ENCODE data around the gene EFCAB6.

EFCAB6 gene

GRCh38 chr22:43526946-43527345 is 285.2 kb downstream of the EFCAB6 start:
- DNase-seq, result no peak

- no peak for DNase-seq
Measured at GRCh38 chr22:43526117-43526655, 285.9 kb downstream of the EFCAB6 start.

- DNase-seq, result no peak
Measured at GRCh38 chr22:43521716-43522115, 290.4 kb downstream of the EFCAB6 start.

DNA sequence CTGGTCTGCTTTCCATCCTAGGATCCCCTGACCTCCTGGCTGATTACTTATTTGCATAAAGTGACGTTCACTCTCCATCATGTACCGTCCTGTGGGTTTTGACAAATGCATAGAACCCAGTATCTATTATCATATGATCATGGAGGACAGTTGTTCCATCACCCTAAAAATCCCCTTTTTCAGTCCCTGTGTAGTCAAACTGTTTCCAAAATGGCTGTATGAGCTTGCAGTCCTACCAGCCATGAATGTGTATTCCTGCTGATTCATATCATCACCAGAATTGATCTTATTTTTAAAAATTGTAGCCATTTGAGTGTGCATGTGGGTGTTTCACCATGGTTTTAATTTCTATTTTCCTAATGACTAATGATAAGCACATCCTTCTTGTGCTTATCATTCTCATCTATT is 291.5 kb downstream of the EFCAB6 start:
- DNase-seq, result no peak

DNA sequence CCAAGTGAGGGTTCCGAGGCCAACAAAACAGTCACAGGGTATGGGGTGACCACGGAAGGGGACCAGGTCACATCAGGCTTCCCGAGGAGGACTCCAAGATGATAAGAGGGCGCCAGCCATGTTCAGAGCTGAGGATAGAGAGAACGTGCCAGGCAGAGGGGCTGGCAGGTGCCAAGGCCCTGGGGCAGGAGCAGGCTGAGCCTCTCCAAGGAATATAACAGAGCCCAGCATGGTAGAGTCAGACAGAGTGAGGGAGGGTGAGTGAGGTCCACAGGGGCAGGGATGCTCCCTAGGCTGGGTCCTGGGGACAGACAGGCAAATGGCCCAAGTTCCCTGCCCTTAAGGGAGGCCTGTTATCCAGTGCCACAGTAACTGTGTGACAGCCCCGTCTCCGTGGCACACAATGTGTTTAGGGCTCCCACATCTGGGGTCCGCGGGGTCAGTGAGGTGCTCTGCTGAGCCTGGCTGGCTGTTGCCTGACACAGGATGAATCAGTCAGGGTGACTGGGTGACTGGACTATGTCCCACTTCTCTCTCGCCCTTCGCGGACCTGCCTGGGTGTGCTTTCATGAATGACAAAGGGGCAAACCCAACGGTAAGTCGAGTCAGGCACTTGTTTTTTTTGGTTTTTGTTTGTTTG is 295.0 kb downstream of the EFCAB6 start:
- no peak for DNase-seq

DNA sequence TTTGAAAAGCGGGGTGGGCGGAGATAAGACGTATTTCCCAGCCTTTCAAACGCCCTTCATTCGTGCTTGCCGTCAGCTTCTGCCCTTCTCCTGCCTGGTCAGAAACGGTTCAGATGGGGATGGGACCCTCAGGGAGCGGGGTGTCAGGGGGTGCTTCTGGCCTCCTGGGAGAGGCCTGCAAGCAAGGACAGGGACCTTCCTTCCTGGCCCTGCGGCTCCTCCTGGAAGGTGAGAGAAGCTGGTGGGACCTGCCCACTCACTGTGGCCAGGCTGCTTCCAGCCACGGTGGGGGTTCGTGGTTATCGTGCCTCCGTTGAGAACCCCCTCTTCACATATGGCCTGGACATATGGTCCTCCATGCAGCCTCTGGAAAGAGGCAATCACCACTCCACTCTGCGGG is 295.7 kb downstream of the EFCAB6 start:
- no peak for DNase-seq

DNA sequence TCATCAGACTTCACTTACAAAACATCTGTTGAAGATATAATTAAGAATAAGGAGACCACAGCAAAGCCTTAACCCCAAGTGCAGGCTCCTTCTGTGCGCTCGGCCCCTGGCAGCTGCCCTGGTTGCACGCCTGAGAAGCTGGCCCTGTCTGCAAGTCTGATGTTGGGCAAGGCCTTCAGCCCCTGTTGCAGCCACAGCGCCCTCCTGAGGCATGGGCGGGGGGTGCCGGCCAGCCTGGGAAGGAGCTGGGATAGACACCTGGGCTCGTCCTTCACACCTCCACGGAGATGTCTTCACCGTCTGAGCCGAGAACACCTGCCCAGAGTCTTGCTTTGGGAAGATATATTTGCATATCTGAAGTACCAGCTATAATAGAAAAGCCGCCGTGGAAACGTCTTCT is 296.2 kb downstream of the EFCAB6 start:
- DNase-seq, result no peak

GRCh38 chr22:43515411-43515810 is 296.7 kb downstream of the EFCAB6 start:
- no peak for DNase-seq

GRCh38 chr22:43514476-43515157 is 297.5 kb downstream of the EFCAB6 start:
- no peak for DNase-seq

- no peak for DNase-seq
Measured at GRCh38 chr22:43512279-43512678, 299.8 kb downstream of the EFCAB6 start.

DNA sequence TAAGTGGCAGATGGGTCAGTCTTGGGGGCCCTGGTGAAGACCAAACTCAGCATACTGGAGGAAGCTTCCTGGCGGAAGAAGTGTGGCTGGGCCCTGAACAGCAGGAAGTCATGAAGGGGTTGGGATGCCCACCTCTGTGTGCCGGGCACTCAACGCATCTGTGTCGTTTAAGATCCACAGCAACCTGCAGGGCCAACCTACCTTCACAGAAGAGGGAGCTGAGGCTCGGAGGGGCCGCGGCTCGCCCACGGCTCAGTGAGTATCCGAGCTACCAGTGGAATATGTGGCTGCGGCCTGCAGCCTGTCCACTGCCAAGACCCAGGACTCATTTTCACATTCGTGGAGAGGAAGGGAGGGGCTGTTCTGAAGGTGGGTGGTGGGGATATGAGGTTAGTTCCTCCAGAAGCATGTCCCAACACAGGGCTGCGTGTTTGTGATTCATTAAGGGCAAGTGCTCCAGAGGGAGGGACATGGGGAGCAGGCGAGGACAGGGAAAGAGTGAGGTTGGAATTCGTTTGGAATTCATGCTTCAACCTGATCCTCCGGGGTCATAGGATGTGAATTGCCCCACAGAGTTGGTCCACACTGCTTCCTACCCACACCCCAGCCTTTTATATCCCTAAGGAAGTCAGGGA is 300.7 kb downstream of the EFCAB6 start:
- no peak for DNase-seq

- no peak for DNase-seq
Measured at GRCh38 chr22:43510281-43511070, 301.6 kb downstream of the EFCAB6 start.

DNA sequence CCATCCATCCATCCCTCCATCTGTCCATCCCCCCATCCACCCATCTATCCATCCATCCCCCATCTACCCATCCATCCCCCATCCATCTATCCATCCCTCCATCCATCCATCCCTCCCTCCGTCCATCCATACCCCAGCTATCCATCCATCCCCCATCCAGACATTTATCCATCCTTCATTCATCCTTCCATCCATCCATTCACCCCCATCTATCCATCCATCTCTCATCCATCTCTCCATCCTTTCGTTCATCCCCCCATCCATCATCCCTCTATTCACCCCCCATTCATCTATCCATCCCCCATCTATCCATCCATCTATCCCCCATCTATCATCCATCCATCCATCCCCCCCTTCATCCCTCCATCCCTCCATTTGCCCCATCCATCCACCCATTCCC is 302.8 kb downstream of the EFCAB6 start:
- DNase-seq, result no peak

GRCh38 chr22:43508489-43508888 is 303.6 kb downstream of the EFCAB6 start:
- no peak for DNase-seq

GRCh38 chr22:43507235-43507634 is 304.9 kb downstream of the EFCAB6 start:
- no peak for DNase-seq

- DNase-seq, result no peak
Measured at GRCh38 chr22:43506487-43506886, 305.6 kb downstream of the EFCAB6 start.

DNA sequence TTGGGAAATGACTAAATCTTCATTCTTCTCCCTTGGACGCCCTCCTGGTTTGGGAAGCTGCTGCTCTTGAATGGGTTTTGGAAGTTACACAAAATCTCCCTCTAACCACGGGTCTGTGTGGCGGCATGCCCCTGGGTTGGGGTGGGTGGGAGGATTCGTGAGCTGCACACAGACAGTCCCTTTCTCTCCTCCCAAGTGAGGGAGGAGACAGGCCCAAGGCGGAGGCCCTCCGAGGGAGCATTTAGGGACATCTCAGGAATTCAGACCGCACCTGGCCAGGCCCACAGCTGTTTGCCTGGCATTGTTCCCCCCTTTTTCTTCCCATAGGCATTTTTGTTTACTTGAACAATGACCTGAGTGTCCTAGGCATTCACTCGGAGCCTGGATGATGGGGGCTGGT is 306.2 kb downstream of the EFCAB6 start:
- no peak for DNase-seq

- DNase-seq, result no peak
Measured at GRCh38 chr22:43505423-43505822, 306.7 kb downstream of the EFCAB6 start.

DNA sequence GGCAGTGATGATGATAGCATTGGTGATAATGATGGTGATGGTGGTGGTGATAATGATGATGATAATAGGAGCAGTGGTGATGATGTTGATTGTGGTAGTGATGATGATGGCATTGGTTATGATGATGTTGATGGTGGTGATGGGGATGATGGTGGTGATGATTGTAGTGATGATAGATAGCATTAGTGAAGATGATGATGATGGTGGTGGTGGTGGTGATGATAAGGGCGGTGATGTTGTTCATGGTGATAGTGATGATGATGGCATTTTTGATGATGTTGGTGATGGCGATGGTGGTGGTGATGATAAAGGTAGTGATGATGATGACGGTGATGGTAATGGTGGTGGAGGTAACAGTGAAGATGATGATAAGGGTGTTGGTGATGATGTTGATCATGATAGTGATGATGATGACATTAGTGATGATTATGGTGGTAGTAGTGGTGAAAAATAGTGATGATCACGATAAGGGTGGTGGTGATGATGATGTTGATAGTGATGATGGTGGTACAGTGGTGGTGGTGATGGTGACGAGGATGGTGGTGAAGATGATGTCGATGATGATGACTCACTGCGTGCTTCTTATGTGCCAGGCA is 307.3 kb downstream of the EFCAB6 start:
- DNase-seq, result no peak

- no peak for DNase-seq
Measured at GRCh38 chr22:43504068-43504467, 308.0 kb downstream of the EFCAB6 start.

DNA sequence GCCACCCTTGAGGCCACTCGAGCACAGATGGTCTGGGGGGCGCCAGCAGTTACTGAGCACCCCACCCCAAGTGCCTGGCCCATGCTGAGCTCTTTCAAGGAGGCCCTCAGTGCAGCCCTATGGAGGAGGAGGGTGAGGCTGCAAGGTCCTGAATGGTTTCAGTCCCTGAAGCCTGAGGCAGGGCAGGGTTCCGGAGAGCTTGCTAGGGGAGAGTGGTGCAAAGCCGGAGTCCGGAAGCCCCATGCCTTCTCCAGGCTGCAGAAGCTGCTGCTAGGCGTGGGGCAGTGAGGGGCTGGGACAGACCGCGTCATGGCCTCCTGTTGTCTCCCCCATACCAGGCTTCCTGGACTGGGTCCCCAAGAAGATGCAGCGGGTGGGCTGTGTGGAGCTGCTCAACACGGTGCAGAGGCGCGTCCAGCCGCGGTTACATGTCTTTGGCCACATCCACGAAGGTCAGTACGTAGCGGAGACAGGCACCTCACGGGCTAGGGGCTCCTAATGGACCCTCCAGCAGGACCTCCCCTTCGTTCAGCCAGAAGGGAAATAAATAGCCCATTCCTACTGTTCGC is 309.7 kb downstream of the EFCAB6 start:
- no peak for DNase-seq

DNA sequence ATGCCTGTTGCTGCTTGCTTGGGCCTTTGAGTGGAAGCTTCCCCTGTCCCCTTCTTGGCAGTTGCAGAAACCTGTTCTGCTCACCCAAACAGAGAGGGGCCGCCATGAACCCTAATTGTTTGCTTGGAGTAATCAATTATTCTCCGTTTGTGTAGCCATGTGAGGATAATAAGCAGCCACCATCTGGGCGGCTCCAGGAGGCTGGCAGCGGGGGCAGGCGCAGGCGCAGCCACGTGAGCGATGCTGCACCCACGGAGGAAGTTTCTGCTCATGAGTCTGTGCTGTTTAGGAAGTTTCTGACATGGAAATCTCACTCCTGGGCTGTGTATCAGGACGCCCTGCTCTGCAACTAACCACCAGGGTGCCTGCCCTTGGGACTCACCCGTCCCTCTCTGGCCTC is 310.2 kb downstream of the EFCAB6 start:
- DNase-seq, result no peak
